HepG2 (cell line): ENCODE results near the gene JAK2. TPM values are rescaled to one million over a fixed set of nuclear protein-coding genes. Genes with fewer than 3 reads are reported as not detected.

Source experiments
- ADNP ChIP-seq: sonication (generic); formaldehyde crosslinking; IDR thresholded peaks from 2 replicates; pipeline ENCODE4 v1.4.0; 2020; ENCODE audit warnings: missing genetic modification reagents
- AGO2 ChIP-seq: fragments of 200-400 bp; formaldehyde crosslinking; optimal IDR thresholded peaks from 2 replicates; pipeline ENCODE3; 2017; ENCODE audit warnings: mild to moderate bottlenecking, low read depth, low read length, moderate library complexity
- FOXJ3 ChIP-seq: sonication (generic); formaldehyde crosslinking; IDR thresholded peaks from 2 replicates; pipeline ENCODE4 v1.4.0; 2020; ENCODE audit warnings: missing genetic modification reagents, mild to moderate bottlenecking, borderline replicate concordance
- HDAC6 ChIP-seq: fragments of 200-600 bp; sonication (generic); IDR thresholded peaks from 2 replicates; pipeline ENCODE4 v1.7.0; 2017; ENCODE audit warnings: mild to moderate bottlenecking, antibody characterized with exemption, low read length, low read depth
- HHEX ChIP-seq: IDR thresholded peaks from 2 replicates; pipeline ENCODE4 v1.6.1; 2016; ENCODE audit warnings: control low read depth
- HMG20A ChIP-seq: IDR thresholded peaks from 2 replicates; pipeline ENCODE4 v1.6.1; 2016; ENCODE audit warnings: borderline replicate concordance
- ISL2 ChIP-seq: sonication (generic); formaldehyde crosslinking; IDR thresholded peaks from 2 replicates; pipeline ENCODE4 v1.5.0; 2020; ENCODE audit warnings: missing genetic modification reagents
- RBM22 ChIP-seq: fragments of 200-400 bp; formaldehyde crosslinking; optimal IDR thresholded peaks from 2 replicates; pipeline ENCODE3; 2017; ENCODE audit warnings: mild to moderate bottlenecking, low read length, moderate library complexity
- SIX4 ChIP-seq: sonication (generic); formaldehyde crosslinking; IDR thresholded peaks from 2 replicates; pipeline ENCODE4 v1.4.0; 2020; ENCODE audit warnings: missing genetic modification reagents
- SP4 ChIP-seq: sonication (generic); formaldehyde crosslinking; IDR thresholded peaks from 2 replicates; pipeline ENCODE4 v1.8.1; 2023; ENCODE audit warnings: mild to moderate bottlenecking, missing genetic modification reagents
- TP53 ChIP-seq: sonication (generic); formaldehyde crosslinking; conservative IDR thresholded peaks from 2 replicates; pipeline ENCODE4 v1.4.0; 2020; ENCODE audit warnings: missing genetic modification reagents
- ZKSCAN8 ChIP-seq: IDR thresholded peaks from 2 replicates; pipeline ENCODE4 v1.6.1; 2016; ENCODE audit warnings: borderline replicate concordance, missing genetic modification reagents, missing compliant biosample characterization
- ZNF10 ChIP-seq: sonication (generic); formaldehyde crosslinking; IDR thresholded peaks from 2 replicates; pipeline ENCODE4 v1.4.0; 2020; ENCODE audit warnings: mild to moderate bottlenecking, low read depth, missing genetic modification reagents, borderline replicate concordance
- ZNF180 ChIP-seq: sonication (generic); formaldehyde crosslinking; IDR thresholded peaks from 2 replicates; pipeline ENCODE4 v1.4.0; 2020; ENCODE audit warnings: low read depth, missing genetic modification reagents, borderline replicate concordance
- ZNF205 ChIP-seq: IDR thresholded peaks from 2 replicates; pipeline ENCODE4 v1.6.1; 2018; ENCODE audit warnings: missing biosample characterization, missing genetic modification reagents
- ZNF383 ChIP-seq: sonication (generic); formaldehyde crosslinking; IDR thresholded peaks from 2 replicates; pipeline ENCODE4 v1.4.0; 2020; ENCODE audit warnings: missing genetic modification reagents, mild to moderate bottlenecking, borderline replicate concordance
- ZNF496 ChIP-seq: sonication (generic); formaldehyde crosslinking; IDR thresholded peaks from 2 replicates; pipeline ENCODE4 v1.8.1; 2023; ENCODE audit warnings: mild to moderate bottlenecking, moderate library complexity, missing genetic modification reagents; ENCODE audit not compliant: insufficient replicate concordance
- ZNF552 ChIP-seq: sonication (generic); formaldehyde crosslinking; IDR thresholded peaks from 2 replicates; pipeline ENCODE4 v1.9.0; 2022; ENCODE audit warnings: missing genetic modification reagents, mild to moderate bottlenecking, borderline replicate concordance
- ZNF563 ChIP-seq: sonication (generic); formaldehyde crosslinking; IDR thresholded peaks from 2 replicates; pipeline ENCODE4 v1.8.0; 2022; ENCODE audit warnings: mild to moderate bottlenecking, moderate library complexity, missing genetic modification reagents
- ZSCAN30 ChIP-seq: sonication (generic); formaldehyde crosslinking; IDR thresholded peaks from 2 replicates; pipeline ENCODE4 v1.5.0; 2020; ENCODE audit warnings: mild to moderate bottlenecking, missing genetic modification reagents
- polyA plus RNA-seq, 8 experiments: library from polyadenylated mRNA; depleted of rRNA in 3 of 8; stranded (reverse) in 7 of 8; unstranded in 1 of 8; fragments of >200 nt; fragmentation: Illumina TruSeq in 4 of 8; extraction: Trizol in 4 of 8; gene quantifications; 2 replicates each; pipeline versions ENCODE4 v1.2.1 to v1.2.3, GENCODE V29; 2011 to 2016; ENCODE audit warnings: low read depth in 4 of 8, missing spikeins in 1 of 8, mixed read lengths in 1 of 8; ENCODE audit not compliant: insufficient read depth in 1 of 8
- total RNA-seq, 5 experiments: library from RNA; depleted of rRNA; stranded (reverse); fragments of >200 nt; fragmentation: Illumina TruSeq; extraction: Trizol; gene quantifications; 2 replicates each; pipeline ENCODE4 v1.2.3, GENCODE V29; 2016; ENCODE audit warnings: low read depth in 1 of 5
- TF ChIP-seq, protein P1 (sequence below): sonication (generic); formaldehyde crosslinking; IDR thresholded peaks from 2 replicates; pipeline ENCODE4 v1.5.0; 2020; ENCODE audit warnings: mild to moderate bottlenecking, missing genetic modification reagents
- TF ChIP-seq, protein P2 (sequence below): sonication (generic); formaldehyde crosslinking; IDR thresholded peaks from 2 replicates; pipeline ENCODE4 v1.5.0; 2020; ENCODE audit warnings: mild to moderate bottlenecking, missing genetic modification reagents
- TF ChIP-seq, protein P3 (sequence below): sonication (generic); formaldehyde crosslinking; IDR thresholded peaks from 2 replicates; pipeline ENCODE4 v1.4.0; 2020; ENCODE audit warnings: mild to moderate bottlenecking, missing genetic modification reagents

JAK2 gene
- total and polyA plus RNA-seq, 2 of the 13 experiments (the other 11 are each of a cell fraction or from before 2014, with no cell fraction given), result 1.1 to 4.1 TPM

DNA sequence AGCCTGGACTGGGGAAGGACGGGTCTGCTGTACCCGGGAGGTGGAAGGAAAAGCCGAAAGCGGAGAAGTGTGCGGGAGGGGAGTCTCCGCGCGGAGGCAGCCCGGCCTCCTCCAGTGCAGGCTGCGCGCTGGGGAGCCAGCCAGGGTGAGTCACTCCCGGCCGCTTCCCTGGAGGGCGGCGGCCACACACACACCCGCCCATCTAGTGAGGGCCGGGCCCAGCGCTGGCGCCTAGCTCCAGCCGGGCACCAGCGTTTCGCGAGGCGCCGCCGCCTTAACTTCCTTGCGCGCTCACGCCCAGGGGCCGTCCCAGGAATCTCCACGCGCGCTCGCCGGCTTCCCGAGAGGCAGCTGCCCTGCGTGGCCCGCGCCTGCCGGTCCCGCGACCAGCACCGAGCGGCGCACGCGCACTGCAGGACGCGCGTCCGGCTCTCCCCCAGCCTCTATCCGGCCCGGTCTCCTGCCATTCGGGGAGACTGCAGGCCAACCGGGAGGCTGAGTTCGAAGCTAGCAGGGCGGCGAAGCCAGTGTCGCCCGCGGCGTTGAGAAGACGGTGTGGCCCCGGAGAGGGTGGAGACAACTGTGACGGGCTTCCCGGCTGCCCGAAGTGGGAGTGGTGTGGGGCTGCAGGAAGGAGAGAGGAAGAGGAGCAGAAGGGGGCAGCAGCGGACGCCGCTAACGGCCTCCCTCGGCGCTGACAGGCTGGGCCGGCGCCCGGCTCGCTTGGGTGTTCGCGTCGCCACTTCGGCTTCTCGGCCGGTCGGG, at the start of gene JAK2 (continued):
- TF ChIP-seq, protein P1, sequence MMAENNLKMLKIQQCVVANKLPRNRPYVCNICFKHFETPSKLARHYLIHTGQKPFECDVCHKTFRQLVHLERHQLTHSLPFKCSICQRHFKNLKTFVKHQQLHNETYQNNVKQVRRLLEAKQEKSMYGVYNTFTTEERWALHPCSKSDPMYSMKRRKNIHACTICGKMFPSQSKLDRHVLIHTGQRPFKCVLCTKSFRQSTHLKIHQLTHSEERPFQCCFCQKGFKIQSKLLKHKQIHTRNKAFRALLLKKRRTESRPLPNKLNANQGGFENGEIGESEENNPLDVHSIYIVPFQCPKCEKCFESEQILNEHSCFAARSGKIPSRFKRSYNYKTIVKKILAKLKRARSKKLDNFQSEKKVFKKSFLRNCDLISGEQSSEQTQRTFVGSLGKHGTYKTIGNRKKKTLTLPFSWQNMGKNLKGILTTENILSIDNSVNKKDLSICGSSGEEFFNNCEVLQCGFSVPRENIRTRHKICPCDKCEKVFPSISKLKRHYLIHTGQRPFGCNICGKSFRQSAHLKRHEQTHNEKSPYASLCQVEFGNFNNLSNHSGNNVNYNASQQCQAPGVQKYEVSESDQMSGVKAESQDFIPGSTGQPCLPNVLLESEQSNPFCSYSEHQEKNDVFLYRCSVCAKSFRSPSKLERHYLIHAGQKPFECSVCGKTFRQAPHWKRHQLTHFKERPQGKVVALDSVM, result peak; percentile 98
- TF ChIP-seq ZSCAN30 (CRISPR knock-in tag), result no peak; the same call in 1 of the 2 replicates
- peak; percentile 89 for TF ChIP-seq AGO2
- TF ChIP-seq ZKSCAN8 (CRISPR knock-in tag), result no peak
- no peak; the same call in 1 of the 2 replicates for TF ChIP-seq HMG20A (CRISPR knock-in tag)
- no peak for TF ChIP-seq RBM22
- no peak for TF ChIP-seq ZNF10 (CRISPR knock-in tag)
- TF ChIP-seq FOXJ3 (CRISPR knock-in tag), result no peak
- TF ChIP-seq SIX4 (CRISPR knock-in tag), result no peak
- TF ChIP-seq, protein P2, sequence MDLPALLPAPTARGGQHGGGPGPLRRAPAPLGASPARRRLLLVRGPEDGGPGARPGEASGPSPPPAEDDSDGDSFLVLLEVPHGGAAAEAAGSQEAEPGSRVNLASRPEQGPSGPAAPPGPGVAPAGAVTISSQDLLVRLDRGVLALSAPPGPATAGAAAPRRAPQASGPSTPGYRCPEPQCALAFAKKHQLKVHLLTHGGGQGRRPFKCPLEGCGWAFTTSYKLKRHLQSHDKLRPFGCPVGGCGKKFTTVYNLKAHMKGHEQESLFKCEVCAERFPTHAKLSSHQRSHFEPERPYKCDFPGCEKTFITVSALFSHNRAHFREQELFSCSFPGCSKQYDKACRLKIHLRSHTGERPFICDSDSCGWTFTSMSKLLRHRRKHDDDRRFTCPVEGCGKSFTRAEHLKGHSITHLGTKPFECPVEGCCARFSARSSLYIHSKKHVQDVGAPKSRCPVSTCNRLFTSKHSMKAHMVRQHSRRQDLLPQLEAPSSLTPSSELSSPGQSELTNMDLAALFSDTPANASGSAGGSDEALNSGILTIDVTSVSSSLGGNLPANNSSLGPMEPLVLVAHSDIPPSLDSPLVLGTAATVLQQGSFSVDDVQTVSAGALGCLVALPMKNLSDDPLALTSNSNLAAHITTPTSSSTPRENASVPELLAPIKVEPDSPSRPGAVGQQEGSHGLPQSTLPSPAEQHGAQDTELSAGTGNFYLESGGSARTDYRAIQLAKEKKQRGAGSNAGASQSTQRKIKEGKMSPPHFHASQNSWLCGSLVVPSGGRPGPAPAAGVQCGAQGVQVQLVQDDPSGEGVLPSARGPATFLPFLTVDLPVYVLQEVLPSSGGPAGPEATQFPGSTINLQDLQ (CRISPR knock-in tag), result peak; percentile 22; the same call in 1 of the 2 replicates
- no peak; the same call in 1 of the 2 replicates for TF ChIP-seq ZNF552
- 0 out of 2 replicates have a peak, but pooled peaks have one; percentile 26 for TF ChIP-seq ZNF563 (CRISPR knock-in tag)
- TF ChIP-seq ZNF205 (CRISPR knock-in tag), result 0 out of 2 replicates have a peak, but pooled peaks have one; percentile 58
- no peak for TF ChIP-seq HHEX
- TF ChIP-seq ZNF496 (CRISPR knock-in tag), result no peak
- TF ChIP-seq HDAC6, result no peak
- TF ChIP-seq ISL2 (CRISPR knock-in tag), result peak; percentile 81
- TF ChIP-seq, protein P3, sequence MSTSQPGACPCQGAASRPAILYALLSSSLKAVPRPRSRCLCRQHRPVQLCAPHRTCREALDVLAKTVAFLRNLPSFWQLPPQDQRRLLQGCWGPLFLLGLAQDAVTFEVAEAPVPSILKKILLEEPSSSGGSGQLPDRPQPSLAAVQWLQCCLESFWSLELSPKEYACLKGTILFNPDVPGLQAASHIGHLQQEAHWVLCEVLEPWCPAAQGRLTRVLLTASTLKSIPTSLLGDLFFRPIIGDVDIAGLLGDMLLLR (CRISPR knock-in tag), result peak; percentile 93; the same call in 1 of the 2 replicates
- peak; percentile 83; the same call in 1 of the 2 replicates for TF ChIP-seq TP53
- no peak for TF ChIP-seq ZNF180 (CRISPR knock-in tag)
- peak; percentile 66 for TF ChIP-seq SP4 (CRISPR knock-in tag)
- TF ChIP-seq ADNP (CRISPR knock-in tag), result 0 out of 2 replicates have a peak, but pooled peaks have one; percentile 36
- TF ChIP-seq ZNF383 (CRISPR knock-in tag), result no peak
